GM23338 (cell line): Measurements from ENCODE around the gene WIPI1. TPM values are rescaled to one million over a fixed set of nuclear protein-coding genes. Genes with fewer than 3 reads are reported as not detected.
A peak's percentile ranks its signal among the peaks of the same experiment; 100 is the strongest.

Experiments used
- ATAC-seq: fragments of 200-7000 bp; cut with Tn5 transposase; 3 replicates; pipeline ENCODE4 v1.9.1; 2020
- DNase-seq: peaks from one replicate; pipeline ENCODE4 v3.0.0-alpha.2; 2015; ENCODE audit warnings: low spot score
- H2AFZ ChIP-seq: fragments of 200-600 bp; sonication (generic); 2 replicates; pipeline ENCODE4 v1.8.0; 2016; ENCODE audit warnings: antibody characterized with exemption, mild to moderate bottlenecking, moderate library complexity
- H3F3A ChIP-seq: fragments of 200-600 bp; sonication (generic); replicated peaks from 2 replicates; pipeline ENCODE4 v1.8.0; 2017; ENCODE audit warnings: antibody characterized with exemption, mixed run types, low read depth
- H3K27ac ChIP-seq: fragments of 200-600 bp; sonication (generic); 2 replicates; pipeline ENCODE4 v1.6.1; 2016; ENCODE audit warnings: low read depth
- H3K27me3 ChIP-seq: fragments of 200-600 bp; sonication (generic); 2 replicates; pipeline ENCODE4 v1.8.0; 2016; ENCODE audit warnings: mild to moderate bottlenecking, mixed run types, moderate library complexity; ENCODE audit not compliant: insufficient read depth
- H3K36me3 ChIP-seq: fragments of 200-600 bp; sonication (generic); 2 replicates; pipeline ENCODE4 v1.8.0; 2016; ENCODE audit warnings: mild to moderate bottlenecking; ENCODE audit not compliant: insufficient read depth
- H3K4me1 ChIP-seq: fragments of 200-600 bp; sonication (generic); 2 replicates; pipeline ENCODE4 v1.8.0; 2016; ENCODE audit warnings: mild to moderate bottlenecking, moderate library complexity; ENCODE audit not compliant: insufficient read depth
- H3K4me2 ChIP-seq: fragments of 200-600 bp; sonication (generic); 2 replicates; pipeline ENCODE4 v1.7.1; 2017; ENCODE audit warnings: mixed run types
- H3K4me3 ChIP-seq: fragments of 200-600 bp; sonication (generic); 2 replicates; pipeline ENCODE4 v1.6.1; 2016; ENCODE audit warnings: mixed run types
- H3K79me2 ChIP-seq: fragments of 200-600 bp; sonication (generic); replicated peaks from 2 replicates; pipeline ENCODE4 v1.8.0; 2017; ENCODE audit warnings: mild to moderate bottlenecking; ENCODE audit not compliant: insufficient read depth
- H3K9me2 ChIP-seq: fragments of 200-600 bp; sonication (generic); 2 replicates; pipeline ENCODE4 v1.8.0; 2017; ENCODE audit not compliant: insufficient read depth
- H4K20me1 ChIP-seq: fragments of 200-600 bp; sonication (generic); replicated peaks from 2 replicates; pipeline ENCODE4 v1.8.0; 2017; ENCODE audit warnings: mild to moderate bottlenecking; ENCODE audit not compliant: insufficient read depth
- H3K27ac Mint-ChIP-seq: 2 replicates; pipeline ENCODE4 v1.8.0; 2020; ENCODE audit warnings: inconsistent platforms, mild to moderate bottlenecking, moderate library complexity, mixed read lengths
- H3K27me3 Mint-ChIP-seq: 3 replicates; pipeline ENCODE4 v1.8.0; 2022; ENCODE audit warnings: low read depth, mild to moderate bottlenecking, moderate library complexity, mixed read lengths, inconsistent platforms; ENCODE audit not compliant: insufficient read depth, poor library complexity
- H3K36me3 Mint-ChIP-seq: 3 replicates; pipeline ENCODE4 v1.8.0; 2021; ENCODE audit warnings: low read depth, mild to moderate bottlenecking, inconsistent platforms, moderate library complexity, mixed read lengths
- H3K4me1 Mint-ChIP-seq: 3 replicates; pipeline ENCODE4 v1.8.0; 2020; ENCODE audit warnings: mild to moderate bottlenecking, inconsistent platforms, mixed read lengths
- H3K4me3 Mint-ChIP-seq: 3 replicates; pipeline ENCODE4 v1.8.0; 2021; ENCODE audit warnings: moderate library complexity, mild to moderate bottlenecking, inconsistent platforms, mixed read lengths
- H3K9me3 Mint-ChIP-seq: 3 replicates; pipeline ENCODE4 v1.8.0; 2020; ENCODE audit warnings: moderate library complexity, mild to moderate bottlenecking, inconsistent platforms, mixed read lengths
- CREB1 ChIP-seq: fragments of 250-450 bp; sonication (Bioruptor Pico); IDR thresholded peaks from 2 replicates; pipeline ENCODE4 v1.5.0; 2020; ENCODE audit warnings: low read depth, mild to moderate bottlenecking, moderate library complexity
- EZH2 ChIP-seq: fragments of 200-600 bp; sonication (generic); IDR thresholded peaks from one replicate; pipeline ENCODE4 v1.8.0; 2017; ENCODE audit warnings: antibody characterized with exemption, mild to moderate bottlenecking, low read depth; ENCODE audit not compliant: unreplicated experiment
- EZH2phosphoT487 ChIP-seq: fragments of 200-600 bp; sonication (generic); IDR thresholded peaks from one replicate; pipeline ENCODE4 v1.8.1; 2018; ENCODE audit warnings: antibody characterized with exemption; ENCODE audit not compliant: unreplicated experiment
- NANOG ChIP-seq: IDR thresholded peaks from 2 replicates; pipeline ENCODE4 v1.6.1; 2016; ENCODE audit warnings: antibody characterized with exemption, borderline replicate concordance
- POLR2AphosphoS5 ChIP-seq: IDR thresholded peaks from 2 replicates; pipeline ENCODE4 v1.6.1; 2016; ENCODE audit warnings: antibody characterized with exemption, low read depth
- REST ChIP-seq: IDR thresholded peaks from one replicate; pipeline ENCODE4 v1.6.1; 2018; ENCODE audit warnings: antibody characterized with exemption; ENCODE audit not compliant: unreplicated experiment
- STAT1 ChIP-seq: IDR thresholded peaks from one replicate; pipeline ENCODE4 v1.6.1; 2016; ENCODE audit warnings: antibody characterized with exemption; ENCODE audit not compliant: unreplicated experiment
- ZNF114 ChIP-seq: fragments of 250-450 bp; sonication (Bioruptor Pico); IDR thresholded peaks from 2 replicates; pipeline ENCODE4 v1.5.0; 2020; ENCODE audit warnings: mild to moderate bottlenecking, moderate library complexity
- ZNF331 ChIP-seq: fragments of 250-450 bp; sonication (Bioruptor Pico); IDR thresholded peaks from 2 replicates; pipeline ENCODE4 v1.5.0; 2020; ENCODE audit warnings: low read depth, mild to moderate bottlenecking, moderate library complexity
- ZNF462 ChIP-seq: fragments of 250-450 bp; sonication (Bioruptor Pico); IDR thresholded peaks from 2 replicates; pipeline ENCODE4 v1.5.0; 2020; ENCODE audit warnings: mild to moderate bottlenecking, moderate library complexity
- polyA plus RNA-seq: library from polyadenylated mRNA; unstranded; fragments of >200 nt; fragmentation: Nextera tagmentation; extraction: Ambion mirVana; gene quantifications from 2 replicates; pipeline ENCODE4 v1.2.1, GENCODE V29; 2016
- total RNA-seq: library from RNA; depleted of rRNA; stranded (reverse); fragments of >200 nt; shearing (Covaris generic); gene quantifications from 2 replicates; pipeline ENCODE4 v1.2.3, GENCODE V29; 2014
- TF ChIP-seq, protein P1 (sequence below), 2 experiments: fragments of 200-600 bp in 1 of 2; sonication (generic) in 1 of 2; conservative IDR thresholded peaks; 2 replicates each; pipeline versions ENCODE4 v1.5.1 to v1.6.1; 2016 to 2017; ENCODE audit warnings: antibody characterized with exemption in 2 of 2, low read depth in 2 of 2, mild to moderate bottlenecking in 2 of 2, moderate library complexity in 1 of 2
- TF ChIP-seq, protein P2 (sequence below): IDR thresholded peaks from 2 replicates; pipeline ENCODE4 v1.6.1; 2016; ENCODE audit warnings: antibody characterized with exemption

The WIPI1 gene
- total and polyA plus RNA-seq, 2 experiments from 2014 or later = 24.1 to 29.3 TPM

GRCh38 chr17:68425979-68426378 lies 31.3 kb downstream of the WIPI1 start (continued):
- TF ChIP-seq ZNF462 (no peak), NANOG (no peak), ZNF114 (CRISPR knock-in tag) (no peak), POLR2AphosphoS5 (no peak)

- no peaks in the 10 kb centered on the region for H3K9me2 ChIP-seq
- H3K4me1 Mint-ChIP-seq = peaks cover 26% of the 10 kb centered on the region
- peaks cover 30% of the 10 kb centered on the region for H3K36me3 Mint-ChIP-seq
- H2AFZ ChIP-seq = no peak overlapping the region
- no peak overlapping the region for H3K4me2 ChIP-seq
- no peaks in the 10 kb centered on the region for H3F3A ChIP-seq
- peak; percentile 87 for ATAC-seq
- peaks cover 5% of the 10 kb centered on the region for H3K27me3 Mint-ChIP-seq
- H3K27ac ChIP-seq = no peak overlapping the region
- TF ChIP-seq, protein P1, sequence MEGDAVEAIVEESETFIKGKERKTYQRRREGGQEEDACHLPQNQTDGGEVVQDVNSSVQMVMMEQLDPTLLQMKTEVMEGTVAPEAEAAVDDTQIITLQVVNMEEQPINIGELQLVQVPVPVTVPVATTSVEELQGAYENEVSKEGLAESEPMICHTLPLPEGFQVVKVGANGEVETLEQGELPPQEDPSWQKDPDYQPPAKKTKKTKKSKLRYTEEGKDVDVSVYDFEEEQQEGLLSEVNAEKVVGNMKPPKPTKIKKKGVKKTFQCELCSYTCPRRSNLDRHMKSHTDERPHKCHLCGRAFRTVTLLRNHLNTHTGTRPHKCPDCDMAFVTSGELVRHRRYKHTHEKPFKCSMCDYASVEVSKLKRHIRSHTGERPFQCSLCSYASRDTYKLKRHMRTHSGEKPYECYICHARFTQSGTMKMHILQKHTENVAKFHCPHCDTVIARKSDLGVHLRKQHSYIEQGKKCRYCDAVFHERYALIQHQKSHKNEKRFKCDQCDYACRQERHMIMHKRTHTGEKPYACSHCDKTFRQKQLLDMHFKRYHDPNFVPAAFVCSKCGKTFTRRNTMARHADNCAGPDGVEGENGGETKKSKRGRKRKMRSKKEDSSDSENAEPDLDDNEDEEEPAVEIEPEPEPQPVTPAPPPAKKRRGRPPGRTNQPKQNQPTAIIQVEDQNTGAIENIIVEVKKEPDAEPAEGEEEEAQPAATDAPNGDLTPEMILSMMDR (conservative IDR thresholded peaks at IDR 0.05; ENCODE audit: low read depth in 2 of 2) = no peak
- TF ChIP-seq NANOG = no peak
- no peak for TF ChIP-seq REST
- no peak for TF ChIP-seq EZH2
- TF ChIP-seq STAT1 = no peak
- no peak for TF ChIP-seq ZNF331 (CRISPR knock-in tag)
- TF ChIP-seq ZNF114 (CRISPR knock-in tag) = no peak
- no peak for TF ChIP-seq CREB1 (CRISPR knock-in tag)
- TF ChIP-seq, protein P2, sequence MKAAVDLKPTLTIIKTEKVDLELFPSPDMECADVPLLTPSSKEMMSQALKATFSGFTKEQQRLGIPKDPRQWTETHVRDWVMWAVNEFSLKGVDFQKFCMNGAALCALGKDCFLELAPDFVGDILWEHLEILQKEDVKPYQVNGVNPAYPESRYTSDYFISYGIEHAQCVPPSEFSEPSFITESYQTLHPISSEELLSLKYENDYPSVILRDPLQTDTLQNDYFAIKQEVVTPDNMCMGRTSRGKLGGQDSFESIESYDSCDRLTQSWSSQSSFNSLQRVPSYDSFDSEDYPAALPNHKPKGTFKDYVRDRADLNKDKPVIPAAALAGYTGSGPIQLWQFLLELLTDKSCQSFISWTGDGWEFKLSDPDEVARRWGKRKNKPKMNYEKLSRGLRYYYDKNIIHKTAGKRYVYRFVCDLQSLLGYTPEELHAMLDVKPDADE = no peak
- no peak for TF ChIP-seq EZH2phosphoT487
- H3K36me3 ChIP-seq = no peaks in the 10 kb centered on the region
- H3K9me3 Mint-ChIP-seq = peaks cover 3% of the 10 kb centered on the region; the same call in 2 of the 3 replicates
- H3K4me1 ChIP-seq = peaks cover 21% of the 10 kb centered on the region
- no peaks in the 10 kb centered on the region for H3K79me2 ChIP-seq
- no peak overlapping the region for H3K27ac Mint-ChIP-seq
- H3K4me3 ChIP-seq = no peak overlapping the region
- H3K4me3 Mint-ChIP-seq = no peak overlapping the region
- H3K27me3 ChIP-seq = no peaks in the 10 kb centered on the region
- H4K20me1 ChIP-seq = no peaks in the 10 kb centered on the region
- DNase-seq = peak; percentile 66
Observed at GRCh38 chr17:68424861-68425260, 32.4 kb downstream of the WIPI1 start.
